GM12878 (cell line): ENCODE results near the gene DHRS1. TPM values are rescaled to one million over a fixed set of nuclear protein-coding genes. Genes with fewer than 3 reads are reported as not detected.

Experiments used
- ATAC-seq: fragments of 200-7000 bp; cut with Tn5 transposase; 3 replicates; pipeline ENCODE4 v1.9.1; 2020; ENCODE audit warnings: mild to moderate bottlenecking, moderate library complexity
- BruUV-seq: library from RNA; stranded (reverse); fragments of 400-500 nt; replicated peaks from 2 replicates; lab custom pipeline; 2021; lab: Mats Ljungman, UMichigan
- CTCF ChIA-PET: fragments of 300-600 bp; sonication (Branson Sonifier 250); formaldehyde crosslinking; extraction: SDS; loops from one replicate; lab custom pipeline; 2021; ENCODE audit warnings: inconsistent platforms; lab: Yijun Ruan, JAX
- POLR2A ChIA-PET: fragments of 350-600 bp; formaldehyde crosslinking; extraction: SDS; loops from one replicate; lab custom pipeline; 2021; ENCODE audit warnings: inconsistent platforms; lab: Charles Lee
- RAD21 ChIA-PET: fragments of 300-600 bp; sonication (Branson Sonifier 250); formaldehyde crosslinking; loops from one replicate; lab custom pipeline; 2023; ENCODE audit warnings: antibody characterized with exemption; ENCODE audit not compliant: unreplicated experiment; lab: Charles Lee
- SMC1A ChIA-PET: fragments of 300-600 bp; sonication (Branson Sonifier 250); formaldehyde crosslinking; loops from one replicate; lab custom pipeline; 2023; ENCODE audit not compliant: unreplicated experiment, uncharacterized antibody; lab: Charles Lee
- DNase-seq: peaks from one replicate; pipeline ENCODE4 v3.0.0-alpha.2; 2011; ENCODE audit warnings: low read depth, low spot score
- FAIRE-seq: peaks from 3 replicates; lab custom pipeline; 2011; peaks lifted over from hg19 to GRCh38; lab: Jason Lieb, UNC
- H2AFZ ChIP-seq: 2 replicates; pipeline ENCODE4 v1.6.0; 2011; ENCODE audit warnings: low read depth, low read length, control low read depth; ENCODE audit not compliant: control insufficient read depth
- H3K27ac ChIP-seq: 2 replicates; pipeline ENCODE4 v1.5.1; 2011; ENCODE audit warnings: control low read depth; ENCODE audit not compliant: control insufficient read depth, insufficient read depth
- H3K27me3 ChIP-seq, 2 experiments: replicated peaks in 1 of 2; 2 replicates each; pipeline versions ENCODE4 v1.6.0 to v1.6.1; 2011; ENCODE audit warnings: low read length in 1 of 2; ENCODE audit not compliant: control insufficient read depth in 2 of 2, insufficient read depth in 2 of 2
- H3K36me3 ChIP-seq, 2 experiments: 2 replicates each; pipeline ENCODE4 v1.5.1; 2011; ENCODE audit warnings: low read length in 1 of 2; ENCODE audit not compliant: control insufficient read depth in 2 of 2, insufficient read depth in 2 of 2
- H3K4me1 ChIP-seq: 2 replicates; pipeline ENCODE4 v1.6.1; 2011; ENCODE audit warnings: mild to moderate bottlenecking, low read length, moderate library complexity, mixed read lengths; ENCODE audit not compliant: control insufficient read depth, insufficient read depth
- H3K4me2 ChIP-seq: 2 replicates; pipeline ENCODE4 v1.6.0; 2011; ENCODE audit warnings: control low read depth; ENCODE audit not compliant: control insufficient read depth, insufficient read depth
- H3K4me3 ChIP-seq: fragments of 200-600 bp; sonication (generic); 2 replicates; pipeline ENCODE4 v1.5.1; 2016
- H3K79me2 ChIP-seq: 2 replicates; pipeline ENCODE4 v1.6.0; 2011; ENCODE audit warnings: low read length; ENCODE audit not compliant: control insufficient read depth, insufficient read depth
- H3K9ac ChIP-seq: 2 replicates; pipeline ENCODE4 v1.8.0; 2011; ENCODE audit warnings: low read length, control low read depth, mixed read lengths; ENCODE audit not compliant: control insufficient read depth, insufficient read depth
- H3K9me3 ChIP-seq: replicated peaks from 3 replicates; pipeline ENCODE4 v1.5.1; 2011; ENCODE audit warnings: mild to moderate bottlenecking, low read length; ENCODE audit not compliant: control insufficient read depth, insufficient read depth
- H4K20me1 ChIP-seq: 2 replicates; pipeline ENCODE4 v1.6.0; 2011; ENCODE audit not compliant: control insufficient read depth, insufficient read depth
- EZH2 ChIP-seq: IDR thresholded peaks from 2 replicates; pipeline ENCODE4 v1.6.1; 2012; ENCODE audit warnings: low read depth, mild to moderate bottlenecking, control low read depth, inconsistent platforms, low read length, borderline replicate concordance; ENCODE audit not compliant: control insufficient read depth
- FOXK2 ChIP-seq: fragments of 450-650 bp; IDR thresholded peaks from 2 replicates; pipeline ENCODE4 v1.6.1; 2017; ENCODE audit warnings: mild to moderate bottlenecking, moderate library complexity
- POLR2A ChIP-seq: IDR thresholded peaks from 2 replicates; pipeline ENCODE4 v1.6.1; 2011; ENCODE audit warnings: low read depth, mild to moderate bottlenecking, low read length
- YY1 ChIP-seq: IDR thresholded peaks from 2 replicates; pipeline ENCODE4 v1.6.1; 2011; ENCODE audit warnings: low read depth, mild to moderate bottlenecking, low read length
- WGBS: methylation state at CpG from one replicate; pipeline ENCODE4 v1.1.6; 2016; ENCODE audit warnings: low lambda C conversion rate; ENCODE audit not compliant: insufficient replicate concordance, insufficient coverage; ENCODE audit errors: missing lambda C conversion rate; 5-methylcytosine and 5-hydroxymethylcytosine counted together
- in situ Hi-C: fragments of 300-500 bp; cut with MboI; formaldehyde crosslinking; loops from 9 replicates; pipeline ENCODE4 v1.14.3; 2018; ENCODE audit warnings: mixed read lengths
- intact Hi-C: fragments of 100-400 bp; cut with micrococcal nuclease; formaldehyde crosslinking; loops from one replicate; pipeline ENCODE4 v1.14.2; 2022; ENCODE audit not compliant: unreplicated experiment
- polyA plus RNA-seq, 11 experiments: library from polyadenylated mRNA; depleted of rRNA in 4 of 11; unstranded in 6 of 11; stranded (reverse) in 5 of 11; fragments of >200 nt; fragmentation: Nextera tagmentation in 4 of 11; fragmentation: Illumina TruSeq in 1 of 11; extraction: Ambion mirVana in 4 of 11; extraction: Trizol in 1 of 11; gene quantifications; 1 replicate in 1 of 11; 2 replicates in 10 of 11; pipeline versions ENCODE4 v1.2.1 to v1.2.3, GENCODE V29; 2011 to 2016; ENCODE audit warnings: inconsistent platforms in 2 of 11, missing spikeins in 2 of 11, low read depth in 1 of 11
- total RNA-seq, 4 experiments: library from RNA; depleted of rRNA in 3 of 4; stranded (reverse); fragments of >200 nt in 3 of 4; fragmentation: Illumina TruSeq in 1 of 4; extraction: Trizol in 1 of 4; gene quantifications; 2 replicates each; pipeline versions ENCODE4 v1.2.1 to v1.2.3, GENCODE V29; 2013 to 2021

DHRS1 gene
- total and polyA plus RNA-seq, 10 of the 15 experiments (the other 5 are each of a cell fraction or from before 2014, with no cell fraction given) = 12.1 to 45.0 (median 25.7) TPM

GRCh38 chr14:24315807-24316596, 16.4 kb upstream of the DHRS1 start:
- Histone ChIP-seq H2AFZ (no peak overlapping the region), H3K9me3 (no peaks in the 10 kb centered on the region), H4K20me1 (no peaks in the 10 kb centered on the region; the same call in 1 of the 2 replicates), H3K4me3 (no peak overlapping the region)
- intact Hi-C loops = no loop called here
- RAD21 ChIA-PET = no interaction called here
- no peak for FAIRE-seq
- no peak for TF ChIP-seq EZH2
- TF ChIP-seq POLR2A = 0 out of 2 replicates have a peak, but pooled peaks have one; percentile 9
- TF ChIP-seq, all 136 proteins: peak for 1
- 97% methylated on average over 68 of the region's 70 CpGs for WGBS
- Histone ChIP-seq H3K4me2 (no peak overlapping the region), H3K36me3 (no peaks in the 10 kb centered on the region), H3K27me3 (no peaks in the 10 kb centered on the region), H3K4me1 (peaks cover 19% of the 10 kb centered on the region), H3K9ac (no peak overlapping the region), H3K27ac (no peak overlapping the region), H3K79me2 (no peaks in the 10 kb centered on the region)
- ChIA-PET SMC1A (no interaction called here), POLR2A (no interaction called here), CTCF (interaction anchor here (0.9 kb wide), 1 partner anchor 126 kb away, joined by 3 read pairs; no protein-coding TSS in a partner anchor)
- ATAC-seq = no peak
- DNase-seq = no peak
- in situ Hi-C loops = no loop called here
- no TSS peak for BruUV-seq

GRCh38 chr14:24315243-24315806, 15.7 kb upstream of the DHRS1 start:
- no TSS peak for BruUV-seq
- POLR2A ChIA-PET = no interaction called here
- Histone ChIP-seq H3K9me3 (no peaks in the 10 kb centered on the region), H3K4me1 (peaks cover 26% of the 10 kb centered on the region), H3K4me3 (no peak overlapping the region), H3K27ac (no peak overlapping the region), H3K4me2 (no peak overlapping the region), H3K36me3 (no peaks in the 10 kb centered on the region), H3K27me3 (no peaks in the 10 kb centered on the region), H3K79me2 (no peaks in the 10 kb centered on the region)
- FAIRE-seq (no peak), DNase-seq (no peak)
- intact Hi-C loops = no loop called here
- in situ Hi-C loops = no loop called here
- TF ChIP-seq FOXK2 (0 out of 2 replicates have a peak, but pooled peaks have one; percentile 2), YY1 (no peak)
- TF ChIP-seq, all 136 proteins: peak for 1
- ChIA-PET CTCF (no interaction called here), RAD21 (no interaction called here), SMC1A (no interaction called here)
- no peak overlapping the region for H2AFZ ChIP-seq
- no peak overlapping the region for H3K9ac ChIP-seq
- ATAC-seq = no peak
- WGBS = 90% methylated on average over 10 of the region's 10 CpGs
- no peaks in the 10 kb centered on the region; the same call in 1 of the 2 replicates for H4K20me1 ChIP-seq
